Iris pigment epithelial cell (primary cell): ENCODE results near the gene SLC2A8.

Experiments used
- DNase-seq: peaks from one replicate; pipeline ENCODE4 v3.0.0-alpha.2; 2011; ENCODE audit warnings: low read depth

SLC2A8 gene, protein sequence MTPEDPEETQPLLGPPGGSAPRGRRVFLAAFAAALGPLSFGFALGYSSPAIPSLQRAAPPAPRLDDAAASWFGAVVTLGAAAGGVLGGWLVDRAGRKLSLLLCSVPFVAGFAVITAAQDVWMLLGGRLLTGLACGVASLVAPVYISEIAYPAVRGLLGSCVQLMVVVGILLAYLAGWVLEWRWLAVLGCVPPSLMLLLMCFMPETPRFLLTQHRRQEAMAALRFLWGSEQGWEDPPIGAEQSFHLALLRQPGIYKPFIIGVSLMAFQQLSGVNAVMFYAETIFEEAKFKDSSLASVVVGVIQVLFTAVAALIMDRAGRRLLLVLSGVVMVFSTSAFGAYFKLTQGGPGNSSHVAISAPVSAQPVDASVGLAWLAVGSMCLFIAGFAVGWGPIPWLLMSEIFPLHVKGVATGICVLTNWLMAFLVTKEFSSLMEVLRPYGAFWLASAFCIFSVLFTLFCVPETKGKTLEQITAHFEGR

DNA sequence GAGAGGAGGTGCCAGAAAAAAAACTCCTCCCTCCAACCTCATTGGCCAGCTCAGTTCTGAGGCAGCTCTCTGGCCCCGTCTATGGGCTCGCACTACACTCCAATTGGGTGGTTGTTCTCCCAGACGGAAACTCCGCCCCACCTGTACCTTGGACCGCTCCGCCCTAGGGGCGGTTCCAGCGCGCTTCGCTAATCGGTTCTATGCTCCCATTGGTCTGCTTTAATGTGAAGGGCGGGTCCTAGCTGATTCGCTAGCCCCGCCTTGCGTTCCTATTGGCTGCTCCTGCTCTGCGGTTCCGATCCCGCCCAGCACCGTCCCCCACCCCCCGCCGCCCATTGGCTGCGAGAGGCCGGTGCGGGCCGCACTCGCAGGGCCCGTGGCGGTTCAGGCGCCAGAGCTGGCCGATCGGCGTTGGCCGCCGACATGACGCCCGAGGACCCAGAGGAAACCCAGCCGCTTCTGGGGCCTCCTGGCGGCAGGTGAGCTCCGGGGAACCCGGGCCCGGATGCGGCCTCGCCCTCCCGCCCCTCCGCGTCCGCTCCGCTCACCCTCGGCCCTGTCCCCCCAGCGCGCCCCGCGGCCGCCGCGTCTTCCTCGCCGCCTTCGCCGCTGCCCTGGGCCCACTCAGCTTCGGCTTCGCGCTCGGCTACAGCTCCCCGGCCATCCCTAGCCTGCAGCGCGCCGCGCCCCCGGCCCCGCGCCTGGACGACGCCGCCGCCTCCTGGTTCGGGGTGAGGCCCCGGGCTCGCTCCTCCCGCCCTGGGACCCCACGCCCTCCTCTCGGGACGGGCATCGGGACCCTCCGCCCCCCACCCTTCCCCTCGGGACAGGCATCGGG lies at the start of gene SLC2A8:
Gene SLC2A8 (plus strand): TSS at position 362 of the 838 bp plus-strand sequence. CDS start 62 bp downstream, at position 424.
- DNase-seq, result peak; percentile 99

DNA sequence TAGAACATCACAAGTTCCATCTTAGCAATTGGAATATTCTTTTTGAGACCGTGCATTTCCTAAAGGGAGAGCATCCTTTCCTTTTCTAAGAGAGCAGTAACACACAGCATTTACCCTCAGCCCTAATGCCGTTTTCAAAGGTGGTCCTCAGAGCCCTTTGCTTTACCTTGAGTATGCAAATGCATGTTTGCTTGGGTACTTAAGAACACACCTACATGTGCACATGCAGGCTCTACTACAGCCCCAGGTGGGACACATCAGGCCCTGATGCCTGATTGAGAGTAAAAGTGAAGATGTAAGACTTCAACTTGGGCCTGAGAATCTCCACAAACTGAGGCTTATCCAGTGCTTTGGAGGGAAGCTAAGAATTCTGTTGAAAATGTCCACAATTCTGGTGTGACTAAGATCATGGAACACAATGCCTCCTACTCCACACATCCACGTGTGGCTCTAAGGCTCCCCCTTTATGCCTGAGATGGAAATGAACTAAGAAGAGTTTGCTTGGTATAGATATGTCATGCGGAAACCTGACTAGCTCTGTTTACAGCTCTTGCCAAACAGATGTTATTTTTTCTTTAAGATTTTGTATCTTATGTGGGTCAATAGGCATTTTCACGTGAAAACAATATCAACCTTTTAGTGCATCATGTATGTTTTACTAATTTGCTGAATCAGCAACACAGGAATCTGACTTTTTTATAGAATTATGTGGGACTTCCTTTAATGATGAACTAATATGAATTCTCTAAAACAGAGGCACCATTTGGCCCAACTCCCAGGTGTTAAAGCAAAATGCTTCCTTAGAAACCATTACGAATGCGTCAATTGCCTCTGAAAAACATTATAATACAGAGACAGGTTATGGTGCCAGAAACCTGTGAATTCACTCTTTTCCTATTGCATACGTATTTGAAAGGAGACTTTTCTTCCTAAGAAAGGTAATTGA lies 48.9 kb upstream of the SLC2A8 start:
- DNase-seq, result peak; percentile 72

DNA sequence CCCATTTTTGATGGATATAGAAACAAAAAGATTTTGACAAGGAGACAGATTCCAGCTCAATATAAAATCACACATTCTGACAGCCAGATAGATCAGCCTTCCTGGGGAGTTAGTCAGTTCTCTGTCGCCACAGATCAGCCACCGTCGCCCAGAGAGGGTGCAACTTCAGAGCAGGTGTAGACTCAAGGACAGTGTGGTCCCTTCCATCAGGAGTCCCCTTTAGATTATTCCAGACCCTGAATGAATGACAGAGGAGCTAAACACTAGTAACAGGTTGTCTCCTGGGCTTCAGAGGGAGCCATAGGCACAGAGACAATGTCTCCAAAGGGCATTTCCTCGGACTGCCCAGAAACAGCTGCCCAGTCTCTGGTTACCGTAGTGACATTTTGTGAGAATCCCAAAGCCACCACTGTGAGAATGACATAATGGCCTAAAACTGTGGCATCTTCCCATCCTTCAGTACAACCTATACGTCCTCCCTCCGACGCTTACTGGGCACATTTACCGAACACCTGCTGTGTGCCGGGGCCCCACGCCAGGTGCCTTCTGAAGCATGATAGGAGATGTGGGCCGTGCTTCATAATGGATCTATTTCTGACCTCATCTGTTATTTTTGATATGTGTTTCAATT lies 47.4 kb upstream of the SLC2A8 start:
- DNase-seq, result no peak

DNA sequence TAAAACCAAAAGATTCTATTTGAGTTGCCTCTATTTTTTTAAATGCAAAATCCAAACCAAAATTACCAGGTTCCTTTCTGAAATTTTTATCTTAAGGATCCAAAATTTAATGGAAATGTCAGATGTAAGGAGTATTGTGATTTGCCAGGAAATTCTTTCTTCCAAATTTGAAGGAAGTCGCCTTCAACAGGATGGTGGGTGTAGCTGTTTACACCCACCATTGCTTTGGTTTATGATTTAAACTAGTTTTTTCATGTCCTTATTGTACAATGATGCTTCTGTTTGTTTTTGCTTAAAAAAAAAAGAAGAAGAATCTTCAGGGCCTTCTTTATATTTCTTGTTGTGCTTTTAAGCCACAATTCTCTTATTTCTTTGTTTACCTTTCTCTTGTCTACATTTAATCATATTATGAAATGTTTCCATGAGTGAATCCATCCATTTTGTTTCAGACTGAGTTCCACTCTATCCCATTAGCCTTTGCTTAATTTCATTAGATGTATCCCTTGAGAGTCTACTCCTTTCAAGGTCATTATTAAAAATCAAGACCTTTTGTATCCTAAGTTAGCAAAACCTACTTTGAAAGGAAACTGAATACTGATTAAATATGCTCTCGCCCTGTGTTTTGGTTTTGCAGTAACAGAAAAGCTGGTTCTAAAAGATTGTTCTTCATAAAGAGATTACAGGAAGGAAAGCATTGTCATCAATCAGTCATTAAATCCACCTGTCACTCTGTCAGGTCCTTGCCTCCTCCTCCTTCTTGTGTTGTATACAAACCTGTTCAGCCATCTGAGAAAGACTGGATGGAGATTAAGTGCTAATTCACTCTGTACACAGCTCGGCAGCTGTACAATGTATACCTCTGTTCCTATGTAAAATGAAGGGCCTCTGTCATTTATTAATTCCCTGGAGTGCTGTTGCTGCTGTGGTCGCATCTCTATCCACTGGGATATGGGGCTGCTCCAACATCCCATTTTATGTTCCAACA lies 45.5 kb upstream of the SLC2A8 start:
- no peak for DNase-seq

DNA sequence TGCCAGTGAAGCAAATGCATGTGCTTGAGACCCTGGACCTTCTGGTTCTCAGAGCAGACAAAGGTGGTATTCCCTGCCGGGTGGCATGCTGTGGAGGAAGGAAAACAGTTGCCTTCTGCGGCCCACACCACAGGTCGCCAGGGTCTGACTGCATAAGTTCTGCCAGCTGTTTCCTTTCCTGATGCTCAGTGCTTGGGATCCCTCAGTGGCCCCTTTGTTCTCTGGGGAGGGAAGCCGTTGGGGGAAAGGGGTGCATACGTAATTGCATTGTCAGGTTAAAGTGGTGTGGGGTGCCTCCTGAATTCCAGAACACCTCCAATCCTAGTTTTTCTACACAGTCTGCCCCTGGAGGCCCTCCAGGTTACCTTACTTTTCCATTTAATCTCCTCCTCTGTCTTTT lies 43.1 kb upstream of the SLC2A8 start:
- DNase-seq, result no peak

DNA sequence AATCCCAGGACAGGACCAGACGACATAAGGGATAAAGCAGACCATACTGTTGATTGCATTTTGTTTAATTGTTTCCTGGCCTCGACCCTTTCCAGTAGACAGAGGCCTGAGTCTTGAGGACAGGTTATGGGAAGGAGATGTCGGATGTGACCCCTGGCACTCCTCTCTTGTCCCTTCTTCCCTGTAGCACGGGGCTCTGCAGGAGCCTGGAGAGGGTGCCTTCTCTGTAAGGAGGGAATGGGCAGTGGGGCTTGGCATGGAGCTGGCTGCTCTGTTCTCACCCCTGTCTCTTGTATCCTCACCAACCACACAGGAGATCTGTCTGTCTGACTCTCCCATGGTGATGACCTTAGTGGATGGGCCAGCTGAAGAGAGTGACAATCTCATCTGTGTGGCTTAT lies 40.1 kb upstream of the SLC2A8 start:
- DNase-seq, result no peak

DNA sequence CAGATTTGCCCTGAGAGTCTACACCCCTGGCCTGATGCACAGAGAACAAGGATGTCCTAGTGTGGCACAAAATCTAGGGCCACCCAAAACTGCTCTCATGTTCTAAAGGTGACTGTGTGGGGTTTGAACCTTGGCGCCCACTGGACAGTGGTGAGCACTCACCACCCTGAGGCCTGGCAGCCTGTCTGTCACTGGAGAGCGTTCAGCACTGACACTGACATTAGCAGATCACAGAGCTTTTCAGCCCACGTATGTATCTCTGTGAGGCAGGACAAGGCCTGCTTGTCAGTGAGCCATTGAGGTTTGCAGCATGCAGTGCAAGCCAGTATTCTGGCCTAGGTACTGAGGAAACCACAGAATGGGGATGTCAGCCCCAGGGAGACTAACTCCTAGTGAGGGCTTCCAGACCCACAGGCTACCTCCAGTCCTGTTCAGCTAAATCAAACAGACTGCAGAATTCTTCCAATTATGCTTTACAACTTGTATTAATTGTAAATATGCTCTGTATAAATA lies 38.9 kb upstream of the SLC2A8 start:
- no peak for DNase-seq

DNA sequence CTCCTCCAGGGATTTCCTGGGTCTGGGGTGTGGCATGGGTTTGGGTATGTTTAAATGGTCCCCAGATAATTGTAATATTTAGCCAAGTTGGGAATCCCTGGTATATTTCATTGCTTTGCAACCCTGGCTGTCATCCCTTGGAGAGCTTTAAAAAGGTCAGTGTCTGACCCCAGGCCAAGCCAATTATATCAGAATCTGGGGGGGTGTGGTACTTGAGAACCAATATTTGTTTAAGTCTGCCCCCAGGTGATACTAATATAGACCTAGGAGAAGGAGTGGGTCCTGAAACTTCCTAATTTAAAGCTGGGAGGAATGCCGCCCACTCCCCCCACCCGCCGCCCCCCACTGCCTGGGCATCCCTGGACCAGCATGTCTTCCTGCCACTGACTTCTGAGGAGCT lies 38.2 kb upstream of the SLC2A8 start:
- DNase-seq, result no peak

DNA sequence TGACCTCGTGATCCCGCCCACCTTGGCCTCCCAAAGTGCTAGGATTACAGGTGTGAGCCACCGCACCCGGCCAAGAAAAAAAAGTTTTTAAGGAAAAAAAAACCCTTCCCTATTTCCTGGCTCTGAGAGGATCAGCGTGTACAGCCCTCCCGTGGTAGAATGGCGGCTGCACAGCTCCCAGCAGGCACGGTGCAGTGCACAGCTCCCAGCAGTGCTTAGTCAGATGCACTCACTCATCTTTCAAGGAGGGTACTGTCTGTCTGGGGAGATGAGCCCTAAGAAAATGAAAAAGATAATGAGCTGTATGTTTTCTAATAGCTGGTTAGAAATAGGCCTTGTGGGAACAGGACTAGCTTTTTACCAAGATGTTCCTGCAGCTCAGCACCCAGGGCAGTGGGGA lies 36.7 kb upstream of the SLC2A8 start:
- peak; percentile 25 for DNase-seq

DNA sequence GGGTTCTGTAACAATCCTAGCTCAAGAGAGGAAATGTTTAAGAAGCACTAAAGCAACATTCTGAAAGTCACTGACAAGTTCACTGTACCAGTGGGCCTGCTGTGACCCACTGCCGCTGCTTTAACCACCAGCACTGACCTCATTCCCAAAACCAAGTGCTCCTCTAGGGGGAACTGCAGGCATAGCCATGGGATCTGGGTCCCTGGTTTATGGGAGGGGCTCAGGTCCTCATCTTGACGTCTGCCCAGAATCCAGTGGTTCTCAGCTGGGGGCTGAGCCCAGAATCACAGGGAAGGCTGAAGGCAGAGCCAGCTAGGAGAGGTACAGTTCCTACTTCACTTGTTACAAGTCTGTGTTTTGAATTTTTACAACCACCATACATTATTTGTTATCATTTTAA lies 36.1 kb upstream of the SLC2A8 start:
- DNase-seq, result peak; percentile 12

DNA sequence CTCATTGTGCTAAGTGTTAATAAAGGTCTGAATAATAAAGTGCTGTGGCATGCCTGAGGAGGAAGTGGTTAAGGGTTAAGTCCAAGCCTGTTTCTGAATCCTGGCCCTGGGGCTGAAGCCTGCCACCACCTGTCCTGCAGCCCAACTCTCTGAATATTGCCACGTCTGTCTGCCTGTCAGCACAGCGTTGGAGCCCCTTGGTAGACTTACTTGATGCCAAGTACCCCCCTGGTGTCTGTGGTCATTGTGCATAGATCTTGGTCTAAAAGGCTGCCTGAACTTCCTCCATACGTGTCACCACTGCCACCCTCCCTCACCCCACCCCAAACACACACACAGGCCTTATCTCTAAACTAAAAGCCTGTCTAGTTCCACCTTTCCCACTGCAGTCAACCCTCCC lies 35.4 kb upstream of the SLC2A8 start:
- no peak for DNase-seq

DNA sequence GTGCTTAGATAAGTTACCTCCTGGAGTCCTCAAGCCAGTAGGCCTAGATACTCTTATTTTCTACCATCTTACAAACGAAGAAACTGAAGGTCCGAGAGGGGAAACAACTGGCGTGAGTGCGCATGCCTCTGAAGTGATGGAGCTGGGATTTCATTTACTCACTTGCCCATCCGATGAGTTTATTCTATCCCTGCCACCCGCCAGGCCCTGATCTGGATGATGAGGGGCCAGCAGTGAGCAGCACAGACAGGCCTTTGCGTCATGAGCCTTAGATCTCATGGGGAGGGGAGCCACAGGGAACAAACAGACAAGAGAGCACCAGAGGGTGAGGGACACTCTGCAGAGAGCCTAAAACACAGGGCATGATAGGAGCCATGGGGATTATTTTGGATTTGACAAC lies 34.1 kb upstream of the SLC2A8 start:
- no peak for DNase-seq

DNA sequence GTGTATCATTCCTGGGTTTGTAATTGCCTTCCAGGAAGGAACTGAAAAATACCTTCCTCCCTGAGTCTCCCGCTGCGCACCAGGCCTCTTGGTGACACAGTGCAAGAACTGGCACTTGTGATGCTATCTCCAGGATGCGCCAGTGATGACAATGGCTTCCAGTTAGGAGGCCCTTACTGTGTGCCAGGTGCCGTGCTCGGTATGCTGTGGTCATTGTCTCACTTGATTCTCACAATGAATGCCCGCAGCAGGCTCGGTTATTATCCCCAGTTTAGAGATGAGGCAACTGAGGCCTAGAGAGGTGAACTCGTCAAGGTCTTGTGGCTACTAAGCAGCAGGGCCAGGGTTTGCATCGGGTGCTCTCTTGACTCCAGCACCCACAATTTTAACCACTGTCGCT lies 31.5 kb upstream of the SLC2A8 start:
- DNase-seq, result no peak

DNA sequence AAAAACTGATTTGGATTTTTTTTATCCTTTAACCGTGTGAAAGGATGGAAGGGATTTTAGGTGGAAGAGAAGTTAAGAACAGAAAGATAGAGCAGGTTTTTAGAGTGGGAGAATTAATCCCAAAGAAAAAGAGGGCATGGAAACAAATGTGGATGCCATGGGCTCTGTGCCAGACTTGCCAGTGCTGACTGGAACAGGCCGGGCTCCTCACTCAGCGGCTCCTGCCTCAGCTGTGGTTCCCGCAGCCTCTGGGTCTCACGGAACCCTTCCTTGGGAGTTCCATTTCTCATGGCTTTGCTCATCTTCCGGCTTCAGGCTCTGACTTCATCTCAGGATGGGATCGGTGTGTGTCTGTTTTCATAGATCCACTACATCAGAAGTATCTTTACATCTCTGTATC lies 30.4 kb upstream of the SLC2A8 start:
- DNase-seq, result no peak

DNA sequence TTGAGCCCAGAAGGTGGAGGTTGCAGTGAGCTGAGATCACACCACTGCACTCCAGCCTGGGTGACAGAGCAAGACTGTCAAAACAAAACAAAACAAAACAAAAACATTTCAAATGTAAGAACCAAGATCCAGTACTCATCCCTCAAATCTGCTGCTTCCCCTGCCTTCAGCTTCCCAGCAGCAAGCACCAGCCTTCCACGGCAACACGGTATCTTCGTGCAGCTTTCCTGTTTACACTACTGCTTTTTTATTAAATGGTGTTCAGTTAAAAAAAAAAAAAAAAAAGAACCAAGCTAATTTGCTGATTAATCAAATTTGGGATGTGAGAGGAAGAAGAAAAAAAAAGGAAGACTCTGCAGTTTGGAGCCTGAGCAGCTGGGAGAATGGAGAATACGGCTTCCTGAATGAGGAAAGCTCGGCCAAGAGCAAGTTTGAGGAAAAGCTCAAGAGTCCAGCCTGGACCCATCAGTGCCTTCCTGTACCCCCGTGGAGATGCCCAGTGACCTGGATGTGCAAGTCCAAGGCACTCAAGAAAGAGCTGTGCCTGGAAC lies 28.0 kb upstream of the SLC2A8 start:
- no peak for DNase-seq

DNA sequence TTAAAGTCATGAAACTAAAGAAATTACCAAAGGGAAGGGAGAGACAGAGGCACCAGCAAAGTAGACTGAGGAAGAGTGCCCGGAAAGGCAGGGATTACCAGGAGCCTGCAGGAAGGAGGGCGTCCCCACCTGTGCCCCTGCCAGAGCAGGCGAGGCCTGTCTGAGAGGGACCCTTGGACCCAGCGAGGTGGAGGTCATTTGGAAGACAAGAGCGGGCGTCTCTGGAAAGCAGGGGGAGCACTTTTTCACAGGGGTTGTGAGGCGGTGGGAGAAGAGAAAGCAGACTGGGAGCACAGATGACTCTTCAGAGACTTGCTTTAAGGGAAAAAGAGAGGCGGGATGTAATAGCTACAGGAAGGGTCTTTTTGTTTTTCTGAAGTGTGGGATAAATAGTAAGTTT lies 27.5 kb upstream of the SLC2A8 start:
- no peak for DNase-seq

DNA sequence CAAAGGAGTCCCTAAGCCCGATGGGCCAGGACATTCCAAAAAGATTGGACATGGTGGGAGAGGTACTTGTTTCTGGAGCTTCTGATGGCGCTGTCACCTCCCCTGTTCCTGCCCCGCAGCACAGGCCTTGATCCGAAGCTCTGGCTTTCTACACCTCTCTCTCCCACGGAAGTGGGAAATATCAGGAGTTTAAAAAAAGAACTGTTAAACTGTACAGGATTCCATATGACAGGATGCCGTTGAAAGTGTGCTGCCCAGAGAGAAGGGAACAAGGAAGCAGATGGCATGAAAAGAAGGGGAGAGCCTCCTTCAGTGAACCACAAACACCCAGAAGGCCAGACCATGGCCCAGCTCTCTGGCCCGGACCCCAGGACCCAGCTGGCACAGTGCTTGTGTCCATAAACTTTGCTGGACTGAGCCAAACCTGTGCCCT lies 26.8 kb upstream of the SLC2A8 start:
- no peak for DNase-seq

DNA sequence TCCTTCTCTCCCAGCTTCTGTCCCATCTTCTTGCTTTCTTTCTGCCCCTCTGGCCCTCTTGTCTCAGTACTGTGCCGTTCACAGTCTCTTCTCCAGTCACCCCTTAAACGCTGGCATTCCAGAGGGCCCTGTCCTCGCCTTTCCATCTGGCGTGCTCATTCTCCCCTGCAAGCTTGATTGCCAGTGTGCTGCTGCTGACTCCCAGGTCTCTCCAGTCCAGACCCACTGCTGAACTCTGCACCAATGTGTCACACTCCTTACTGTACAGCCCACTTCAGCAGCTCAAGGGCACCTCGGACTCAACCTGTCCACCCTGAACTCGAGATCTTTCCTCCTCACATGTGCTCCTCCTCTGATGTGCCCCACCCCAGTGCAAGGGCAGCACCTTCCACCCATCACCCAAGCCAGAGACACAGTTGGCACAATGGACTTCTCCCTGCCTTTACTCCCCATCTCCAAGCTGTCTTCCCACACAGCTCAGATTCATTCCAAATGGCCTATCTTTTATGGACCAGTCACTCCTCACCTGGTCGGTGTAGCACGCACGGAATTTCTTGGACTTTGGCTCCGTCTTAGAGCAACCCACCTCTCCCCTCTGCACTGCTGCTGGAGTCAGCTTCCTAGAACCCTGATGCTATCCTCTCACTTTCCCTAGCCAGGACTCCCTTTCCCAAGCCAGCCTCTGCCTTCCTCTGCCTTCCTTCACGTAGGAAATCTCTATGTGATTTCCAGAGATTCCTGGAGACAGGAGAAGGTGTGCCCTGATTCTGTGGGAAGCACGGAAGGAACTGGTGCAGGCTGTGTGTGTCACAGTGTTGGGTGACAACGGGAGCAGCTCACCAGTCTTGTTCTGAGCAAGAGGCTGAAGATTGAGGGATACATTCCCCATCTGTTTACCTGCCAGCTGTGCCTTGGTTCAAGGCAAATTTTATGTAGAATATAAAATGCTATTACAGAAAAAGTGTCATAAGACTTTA lies 26.0 kb upstream of the SLC2A8 start:
- DNase-seq, result no peak

DNA sequence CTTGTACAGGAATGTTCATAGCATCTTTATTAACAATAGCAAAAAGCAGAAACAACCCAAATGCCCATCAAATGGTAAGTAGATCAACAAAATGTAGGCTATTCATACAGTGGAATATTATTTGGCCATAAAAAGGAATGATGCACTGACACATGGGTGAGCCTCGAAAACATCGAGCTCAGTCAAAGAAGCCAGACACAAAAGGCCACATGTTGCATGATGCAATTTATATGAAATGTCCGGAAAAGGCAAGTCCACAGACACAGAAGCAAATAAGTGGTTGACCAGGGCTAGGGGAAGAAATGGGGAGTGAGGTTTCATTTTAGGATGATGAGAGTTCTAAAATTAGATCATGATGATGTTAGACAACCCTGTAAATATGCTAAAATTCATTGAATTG lies 16.5 kb upstream of the SLC2A8 start:
- no peak for DNase-seq
